ENCODE data around the gene MRTO4.
"Not testable (repeated sequence)": the region's sequence is repeated elsewhere in the genome, so short reads cannot be mapped to it uniquely, and the experiment has no call there.

The MRTO4 gene

DNA sequence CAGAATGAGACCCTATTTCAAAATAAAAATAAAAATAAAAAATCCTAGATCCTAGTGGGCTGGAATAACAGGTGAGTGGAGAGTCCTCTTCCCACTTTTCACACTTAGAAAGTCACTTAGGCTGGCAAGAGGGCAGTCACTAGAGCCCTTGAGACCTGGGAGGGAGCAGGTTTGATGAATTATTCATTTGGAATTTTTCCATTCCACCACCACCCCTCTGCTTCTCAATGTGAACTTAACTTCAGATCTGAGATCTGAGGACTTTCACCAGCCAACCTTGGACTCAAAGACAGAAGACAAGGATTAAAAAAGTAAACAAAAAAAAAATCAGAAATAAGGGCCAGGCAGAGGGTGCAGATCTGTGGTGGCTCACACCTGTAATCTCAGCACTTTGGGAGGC lies 20.5 kb downstream of the MRTO4 start:
- H3K4me3 Mint-ChIP-seq: no peak overlapping the region
- no peak for DNase-seq
- H3K4me1 Mint-ChIP-seq (ENCODE audit: low read depth): peaks cover 5% of the 10 kb centered on the region
- H3K27me3 Mint-ChIP-seq: peaks cover 30% of the 10 kb centered on the region
- H3K27ac Mint-ChIP-seq: no peak overlapping the region
- H3K9me3 Mint-ChIP-seq: no peaks in the 10 kb centered on the region
- peaks cover 6% of the 10 kb centered on the region for H3K36me3 Mint-ChIP-seq (ENCODE audit: low read depth)

DNA sequence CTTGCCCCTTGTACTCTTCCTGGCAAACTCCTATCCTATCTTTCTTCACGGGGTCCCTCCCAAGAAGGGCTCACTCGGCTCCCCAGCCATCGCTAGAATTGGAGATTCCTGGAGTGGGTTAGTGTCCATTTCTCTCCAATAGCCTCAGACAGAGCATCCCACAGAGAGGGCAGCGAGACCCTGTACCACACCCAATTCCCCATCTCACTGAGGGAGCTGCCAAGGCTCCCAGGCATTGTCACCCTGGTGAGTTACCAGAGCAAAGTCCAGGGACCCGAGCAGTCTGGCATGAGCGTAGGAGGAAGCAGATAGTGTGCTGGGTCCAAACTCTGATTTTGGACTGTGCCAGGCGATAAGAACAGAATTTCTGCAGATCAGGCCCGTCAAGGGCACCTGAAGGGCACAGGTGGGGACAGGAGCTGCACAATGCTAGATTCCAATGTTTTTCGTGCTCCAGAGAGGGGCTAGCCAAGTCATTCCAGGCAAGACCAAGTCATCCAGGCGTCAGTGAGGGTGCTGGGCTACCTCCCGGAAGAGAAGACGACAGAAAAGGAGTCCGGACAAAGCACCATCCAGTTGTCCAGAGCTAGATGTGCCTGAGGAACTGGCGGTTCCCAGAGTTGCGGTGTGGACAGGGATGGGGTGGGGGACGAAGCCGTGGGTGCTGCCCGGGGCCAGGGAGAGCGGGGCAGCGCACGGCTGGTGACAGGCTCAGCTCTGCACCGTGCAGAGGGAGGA lies 21.7 kb downstream of the MRTO4 start:
- Mint-ChIP-seq H3K36me3 (ENCODE audit: low read depth) (peaks cover 6% of the 10 kb centered on the region), H3K27ac (no peak overlapping the region), H3K27me3 (peaks cover 30% of the 10 kb centered on the region), H3K9me3 (no peaks in the 10 kb centered on the region), H3K4me1 (ENCODE audit: low read depth) (peaks cover 5% of the 10 kb centered on the region), H3K4me3 (no peak overlapping the region)
- no peak for DNase-seq

DNA sequence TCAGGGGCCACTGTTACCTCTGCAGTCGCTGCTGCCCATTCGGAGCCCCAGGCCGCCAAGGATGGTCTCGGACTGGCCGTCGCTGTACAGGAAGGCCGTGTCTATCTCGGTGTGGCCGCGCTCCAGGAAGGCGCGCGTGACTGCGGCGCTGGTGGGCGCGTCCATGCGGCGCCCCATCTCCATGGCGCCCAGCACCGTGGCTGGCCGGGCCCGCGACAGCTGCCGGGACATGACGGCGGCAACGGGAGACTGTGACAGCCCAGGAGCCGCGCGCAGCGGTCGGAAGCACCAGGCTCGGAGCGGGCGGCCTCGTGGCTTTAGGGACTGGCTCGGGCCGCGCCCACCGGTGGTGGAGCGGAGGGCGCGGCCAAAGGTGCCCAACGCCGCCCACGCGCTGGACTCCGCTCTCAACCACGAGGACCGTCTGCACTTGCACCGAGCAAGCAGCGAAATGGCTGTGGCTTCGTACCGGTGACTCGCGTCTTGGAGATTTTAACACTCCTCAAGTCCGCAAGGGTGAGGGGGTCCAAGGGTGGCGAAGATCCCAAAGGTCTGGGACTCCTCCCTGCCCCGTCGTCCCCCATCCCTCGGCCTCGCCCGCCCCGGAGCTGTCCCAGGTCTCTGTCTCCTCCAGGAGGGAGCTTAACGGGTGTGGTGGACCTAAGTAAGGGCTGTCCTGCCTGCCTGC lies 22.4 kb downstream of the MRTO4 start:
- not testable (repeated sequence) for H3K4me1 Mint-ChIP-seq (ENCODE audit: low read depth)

DNA sequence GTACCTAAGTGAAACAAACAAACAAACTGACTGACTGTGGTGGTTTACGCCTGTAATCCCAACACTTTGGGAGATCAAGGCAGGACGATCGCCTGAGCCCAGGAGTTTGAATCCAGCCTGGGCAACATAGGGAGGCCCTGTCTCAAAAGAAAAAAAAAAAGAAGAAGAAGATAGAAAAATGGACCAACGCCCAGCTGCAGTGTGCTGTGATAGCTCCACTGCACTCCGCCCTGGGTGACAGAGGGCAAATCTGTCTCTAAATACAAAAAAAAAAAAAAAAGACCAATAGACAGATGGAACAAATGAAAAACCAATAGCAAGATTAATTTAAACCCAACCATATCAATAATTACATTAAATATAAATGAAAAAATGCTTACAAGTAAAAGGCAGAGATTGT lies 23.0 kb downstream of the MRTO4 start:
- Mint-ChIP-seq H3K4me3 (no peak overlapping the region), H3K27me3 (peaks cover 30% of the 10 kb centered on the region), H3K27ac (no peak overlapping the region), H3K36me3 (ENCODE audit: low read depth) (peaks cover 6% of the 10 kb centered on the region), H3K9me3 (no peaks in the 10 kb centered on the region), H3K4me1 (ENCODE audit: low read depth) (peaks cover 5% of the 10 kb centered on the region)
- DNase-seq: no peak

More for the DNA sequence above, 22.4 kb downstream of the MRTO4 start:
- not testable (repeated sequence) for H3K27ac Mint-ChIP-seq; H3K4me3 Mint-ChIP-seq; DNase-seq; H3K36me3 Mint-ChIP-seq (ENCODE audit: low read depth); H3K9me3 Mint-ChIP-seq
- peaks cover 30% of the 10 kb centered on the region for H3K27me3 Mint-ChIP-seq

DNA sequence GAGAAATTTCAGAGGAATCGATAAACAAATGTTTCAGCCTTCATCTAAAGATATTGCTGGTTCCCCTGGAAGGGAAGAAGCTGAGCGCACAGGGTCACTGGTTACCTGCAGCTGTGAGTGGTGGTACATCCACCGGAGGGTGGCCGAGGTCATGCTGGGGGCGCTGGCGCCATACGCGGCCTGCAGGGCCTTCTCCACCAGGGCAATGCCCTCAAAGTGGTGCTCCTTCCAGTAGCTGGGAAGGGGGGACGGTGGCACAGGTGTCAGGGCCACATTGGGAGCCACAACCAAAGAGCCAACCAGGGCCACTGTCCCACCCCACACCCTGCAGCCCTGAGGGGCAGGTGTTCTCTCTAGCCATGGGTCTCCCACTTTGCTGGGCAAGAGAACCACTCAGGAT lies 32.3 kb downstream of the MRTO4 start:
- H3K36me3 Mint-ChIP-seq (ENCODE audit: low read depth): no peaks in the 10 kb centered on the region
- no peak for DNase-seq
- no peaks in the 10 kb centered on the region for H3K9me3 Mint-ChIP-seq
- H3K27ac Mint-ChIP-seq: no peak overlapping the region
- no peak overlapping the region for H3K4me3 Mint-ChIP-seq
- peaks cover 12% of the 10 kb centered on the region for H3K27me3 Mint-ChIP-seq
- peaks cover 3% of the 10 kb centered on the region for H3K4me1 Mint-ChIP-seq (ENCODE audit: low read depth)

DNA sequence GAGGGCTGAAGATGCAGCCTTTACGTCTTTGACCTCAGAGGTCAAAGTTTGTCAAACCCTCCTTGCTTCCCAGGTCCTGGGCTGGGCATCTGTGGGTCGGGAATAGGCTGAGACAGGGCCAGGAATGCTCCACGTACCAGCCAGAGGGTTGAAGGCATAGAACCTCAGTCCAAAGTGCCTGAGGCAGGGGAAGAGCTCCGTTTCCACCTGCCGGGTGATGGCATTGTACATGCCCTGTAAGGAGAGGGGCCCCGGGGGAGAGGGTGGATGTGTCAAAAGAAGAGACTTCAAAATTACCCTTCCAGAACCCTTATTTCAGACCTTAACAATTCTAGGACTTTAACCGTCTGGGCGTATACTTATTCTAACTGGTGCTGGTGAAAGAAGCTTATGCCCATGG lies 33.3 kb downstream of the MRTO4 start:
- DNase-seq: no peak
- Mint-ChIP-seq H3K9me3 (no peaks in the 10 kb centered on the region), H3K4me1 (ENCODE audit: low read depth) (peaks cover 6% of the 10 kb centered on the region), H3K27me3 (peaks cover 21% of the 10 kb centered on the region), H3K4me3 (no peak overlapping the region), H3K27ac (no peak overlapping the region), H3K36me3 (ENCODE audit: low read depth) (no peaks in the 10 kb centered on the region)

DNA sequence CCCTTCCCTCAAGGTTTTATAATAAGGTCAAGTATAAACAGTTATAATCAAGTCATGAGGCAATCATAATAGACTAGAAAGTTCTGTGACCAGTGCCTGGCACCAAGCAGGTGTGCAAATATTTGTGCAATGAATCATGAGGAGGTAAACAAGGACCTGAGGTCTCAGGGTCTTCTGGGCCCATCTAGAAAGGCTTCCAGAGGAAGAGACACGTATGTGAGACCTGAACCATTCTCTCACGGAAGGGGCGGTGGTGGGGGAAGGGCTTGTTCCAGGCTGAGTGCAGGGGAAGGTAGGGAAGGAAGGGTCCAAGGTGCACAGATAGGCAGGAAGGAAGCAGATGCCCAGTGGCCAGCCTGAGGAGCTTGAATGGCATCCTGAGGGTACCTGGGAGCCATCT lies 33.8 kb downstream of the MRTO4 start:
- H3K27ac Mint-ChIP-seq; H3K9me3 Mint-ChIP-seq; H3K4me1 Mint-ChIP-seq (ENCODE audit: low read depth); H3K4me3 Mint-ChIP-seq; H3K36me3 Mint-ChIP-seq (ENCODE audit: low read depth); DNase-seq: not testable (repeated sequence)
- H3K27me3 Mint-ChIP-seq: peaks cover 21% of the 10 kb centered on the region

DNA sequence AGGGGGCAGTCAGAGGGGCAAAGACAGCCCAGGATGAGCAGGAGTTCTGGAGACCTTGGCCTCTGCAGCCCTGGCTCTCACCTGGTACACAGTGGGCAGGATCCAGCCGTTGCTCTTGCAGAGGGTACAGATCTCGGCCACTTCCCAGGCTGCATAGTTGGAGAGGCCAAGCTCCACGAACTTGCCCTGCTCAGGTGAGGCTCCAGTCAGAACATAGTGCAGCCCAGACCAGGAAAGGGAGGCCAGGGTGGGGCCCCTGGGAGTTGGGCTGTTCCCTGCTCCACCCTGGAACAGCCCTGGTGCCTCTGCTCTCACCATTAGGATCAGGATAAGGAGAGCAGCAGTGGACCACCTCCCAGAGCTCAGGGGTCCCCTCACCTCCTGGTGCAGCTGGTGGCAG lies 34.2 kb downstream of the MRTO4 start:
- H3K27me3 Mint-ChIP-seq: peaks cover 21% of the 10 kb centered on the region
- DNase-seq; H3K9me3 Mint-ChIP-seq; H3K4me1 Mint-ChIP-seq (ENCODE audit: low read depth); H3K27ac Mint-ChIP-seq; H3K4me3 Mint-ChIP-seq; H3K36me3 Mint-ChIP-seq (ENCODE audit: low read depth): not testable (repeated sequence)

DNA sequence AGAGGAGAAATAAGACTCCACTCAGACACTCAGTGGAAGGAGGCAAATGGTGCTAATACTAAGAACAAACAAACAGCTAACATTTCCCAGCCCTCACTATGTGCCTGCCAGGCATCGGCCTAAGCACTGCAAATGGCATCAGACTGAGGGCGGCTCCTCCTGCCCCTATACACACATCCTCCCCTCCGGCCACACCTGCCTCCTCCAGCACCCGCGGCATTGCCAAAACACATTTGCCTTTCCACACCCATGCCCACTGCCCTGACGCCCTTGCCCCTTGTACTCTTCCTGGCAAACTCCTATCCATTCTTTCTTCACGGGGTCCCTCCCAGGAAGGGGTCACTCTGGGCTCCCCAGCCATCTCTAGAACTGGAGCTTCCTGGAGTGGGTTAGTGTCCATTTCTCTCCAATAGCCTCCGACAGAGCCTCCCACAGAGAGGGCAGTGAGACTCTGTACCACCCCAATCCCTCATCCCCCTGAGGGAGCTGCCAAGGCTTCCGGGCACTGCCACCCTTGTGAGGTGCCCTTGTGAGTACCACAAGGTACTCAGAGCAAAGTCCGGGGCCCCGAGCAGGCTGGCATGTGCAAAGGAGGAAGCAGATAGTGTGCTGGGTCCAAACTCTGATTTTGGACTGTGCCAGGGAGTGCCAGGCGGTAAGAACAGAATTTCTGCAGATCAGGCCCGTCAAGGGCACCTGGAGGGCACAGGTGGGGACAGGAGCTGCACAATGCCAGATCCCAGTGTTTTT lies 36.0 kb downstream of the MRTO4 start:
- no peaks in the 10 kb centered on the region for H3K9me3 Mint-ChIP-seq
- H3K4me3 Mint-ChIP-seq: peak overlapping the region; percentile 53
- H3K4me1 Mint-ChIP-seq (ENCODE audit: low read depth): peaks cover 6% of the 10 kb centered on the region
- H3K27ac Mint-ChIP-seq: no peak overlapping the region
- H3K27me3 Mint-ChIP-seq: peaks cover 21% of the 10 kb centered on the region
- peaks cover 4% of the 10 kb centered on the region for H3K36me3 Mint-ChIP-seq (ENCODE audit: low read depth)
- DNase-seq: no peak

DNA sequence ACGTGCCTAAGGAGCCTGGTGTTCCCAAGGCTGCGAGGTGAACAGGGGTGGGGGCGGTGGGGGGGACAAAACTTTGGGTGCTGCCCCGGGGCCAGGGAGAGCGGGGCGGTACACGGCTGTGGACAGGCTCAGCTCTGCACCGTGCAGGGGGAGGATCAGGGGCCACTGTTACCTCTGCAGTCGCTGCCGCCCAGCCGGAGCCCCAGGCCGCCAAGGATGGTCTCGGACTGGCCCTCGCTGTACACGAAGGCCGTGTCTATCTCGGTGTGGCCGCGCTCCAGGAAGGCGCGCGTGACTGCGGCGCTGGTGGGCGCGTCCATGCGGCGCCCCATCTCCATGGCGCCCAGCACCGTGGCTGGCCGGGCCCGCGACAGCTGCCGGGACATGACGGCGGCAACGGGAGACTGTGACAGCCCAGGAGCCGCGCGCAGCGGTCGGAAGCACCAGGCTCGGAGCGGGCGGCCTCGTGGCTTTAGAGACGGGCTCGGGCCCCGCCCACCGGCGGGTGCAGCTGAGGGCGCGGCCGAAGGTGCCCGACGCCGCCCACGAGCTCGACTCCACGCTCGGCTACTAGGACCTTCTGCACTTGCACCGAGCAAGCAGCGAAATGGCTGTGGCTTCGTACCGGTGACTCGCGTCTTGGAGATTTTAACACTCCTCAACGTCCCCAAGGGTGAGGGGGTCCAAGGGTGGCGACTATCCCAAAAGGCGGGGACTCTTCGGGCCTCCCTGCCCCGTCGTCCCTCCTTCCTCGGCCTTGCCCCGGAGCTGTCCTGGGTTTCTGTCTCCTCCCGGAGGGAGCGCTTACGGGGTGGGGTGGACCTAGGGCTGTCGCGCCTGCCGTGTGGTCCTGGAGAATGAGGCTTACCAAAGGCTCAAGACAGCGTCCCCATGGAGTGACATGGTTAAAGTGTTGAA lies 37.0 kb downstream of the MRTO4 start, which contains the start of gene AKR7A3:
AKR7A3 (minus strand) TSS at position 447 of the 918 bp plus-strand sequence; CDS start at position 386, 61 bp downstream.
- H3K27ac Mint-ChIP-seq; H3K9me3 Mint-ChIP-seq; H3K4me1 Mint-ChIP-seq (ENCODE audit: low read depth); H3K36me3 Mint-ChIP-seq (ENCODE audit: low read depth): not testable (repeated sequence)
- Mint-ChIP-seq H3K4me3 (peak within 1 kb of the TSS; percentile 55), H3K27me3 (peaks cover 21% of the 10 kb centered on the region)
- peak; percentile 74 for DNase-seq

DNA sequence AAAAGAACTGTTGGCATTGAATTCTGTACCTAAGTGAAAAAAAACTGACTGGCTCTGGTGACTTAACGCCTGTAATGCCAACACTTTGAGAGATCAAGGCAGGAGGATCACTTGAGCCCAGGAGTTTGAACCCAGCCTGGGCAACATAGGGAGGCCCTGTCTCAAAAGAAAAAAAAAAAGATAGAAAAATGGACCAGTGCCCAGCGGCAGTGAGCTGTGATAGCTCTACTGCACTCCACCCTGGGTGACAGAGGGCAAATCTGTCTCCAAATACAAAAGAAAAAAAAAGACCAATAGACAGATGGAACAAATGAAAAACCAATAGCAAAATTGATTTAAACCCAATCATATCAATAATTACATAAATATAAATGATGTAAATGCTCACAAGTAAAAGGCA lies 37.6 kb downstream of the MRTO4 start:
- H3K4me1 Mint-ChIP-seq (ENCODE audit: low read depth): peaks cover 6% of the 10 kb centered on the region
- peaks cover 6% of the 10 kb centered on the region for H3K9me3 Mint-ChIP-seq
- H3K27ac Mint-ChIP-seq: no peak overlapping the region
- H3K36me3 Mint-ChIP-seq (ENCODE audit: low read depth): peaks cover 9% of the 10 kb centered on the region
- H3K27me3 Mint-ChIP-seq: peaks cover 21% of the 10 kb centered on the region
- DNase-seq: no peak
- H3K4me3 Mint-ChIP-seq: peak overlapping the region; percentile 55

DNA sequence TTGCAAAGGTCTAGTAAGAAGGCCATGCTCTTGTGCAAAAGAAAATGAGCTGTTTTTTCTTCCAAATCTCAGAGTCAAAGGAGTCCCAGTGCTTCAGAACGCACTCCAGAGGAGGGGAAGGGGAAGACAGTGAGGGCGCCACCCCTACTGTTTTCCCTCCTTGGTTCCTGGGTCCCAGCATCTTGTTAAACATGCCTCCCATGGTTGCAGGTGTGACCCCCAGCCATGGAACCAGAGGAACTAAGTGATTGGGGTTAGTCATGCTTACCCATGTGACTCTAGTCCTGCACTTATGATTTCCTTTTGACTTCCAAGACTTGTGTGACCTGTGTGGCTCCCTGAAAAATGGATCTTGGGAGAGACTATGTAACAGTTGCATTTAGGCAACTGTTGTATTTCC lies 43.0 kb downstream of the MRTO4 start:
- peaks cover 32% of the 10 kb centered on the region for H3K36me3 Mint-ChIP-seq (ENCODE audit: low read depth)
- H3K9me3 Mint-ChIP-seq: peaks cover 23% of the 10 kb centered on the region
- no peak for DNase-seq
- H3K27ac Mint-ChIP-seq: no peak overlapping the region
- peaks cover 3% of the 10 kb centered on the region for H3K27me3 Mint-ChIP-seq
- H3K4me3 Mint-ChIP-seq: no peak overlapping the region
- H3K4me1 Mint-ChIP-seq (ENCODE audit: low read depth): no peaks in the 10 kb centered on the region

DNA sequence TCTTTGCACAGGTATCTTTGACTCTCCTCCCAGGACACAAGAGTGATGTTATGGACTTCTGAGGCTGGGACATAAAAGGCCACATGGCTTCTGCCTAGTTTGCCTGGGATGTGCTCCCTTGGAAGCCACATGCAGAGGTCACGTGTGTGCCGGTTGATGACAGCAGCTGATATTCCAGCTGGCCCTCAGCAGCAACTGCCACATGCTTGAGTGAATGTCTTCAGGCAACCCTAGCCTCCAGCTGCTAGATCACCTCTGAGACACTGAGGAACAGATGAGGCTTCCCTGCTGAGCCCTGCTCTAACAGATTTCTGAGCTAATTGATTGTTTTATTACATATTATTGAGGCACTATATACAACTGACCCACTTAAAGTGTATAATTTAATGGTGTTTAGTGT lies 48.6 kb downstream of the MRTO4 start:
- Mint-ChIP-seq H3K36me3 (ENCODE audit: low read depth) (peaks cover 52% of the 10 kb centered on the region), H3K27me3 (no peaks in the 10 kb centered on the region), H3K4me3 (no peak overlapping the region), H3K9me3 (peaks cover 8% of the 10 kb centered on the region), H3K27ac (no peak overlapping the region), H3K4me1 (ENCODE audit: low read depth) (no peaks in the 10 kb centered on the region)
- DNase-seq: no peak

DNA sequence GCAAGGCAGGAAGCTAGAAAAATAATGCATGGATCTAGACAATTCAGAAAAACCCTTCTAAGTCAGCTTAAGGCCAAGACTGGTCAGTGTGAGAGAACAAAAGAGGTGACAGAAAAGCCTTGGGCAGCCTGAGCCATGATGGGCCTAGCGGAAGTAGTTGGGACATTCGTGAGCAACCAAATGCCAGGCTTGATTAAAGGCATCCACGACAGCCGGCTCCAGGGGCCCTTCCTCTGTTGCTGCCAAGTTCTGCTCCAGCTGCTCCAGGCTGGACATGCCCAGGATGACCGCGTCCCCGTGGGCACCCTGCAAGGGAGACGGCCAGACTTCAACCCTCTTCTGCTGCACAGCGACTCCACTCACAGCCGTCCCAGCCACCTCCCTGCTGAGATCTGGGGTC lies 52.5 kb downstream of the MRTO4 start:
- not testable (repeated sequence) for H3K27ac Mint-ChIP-seq; H3K4me3 Mint-ChIP-seq; H3K4me1 Mint-ChIP-seq (ENCODE audit: low read depth); H3K9me3 Mint-ChIP-seq; H3K27me3 Mint-ChIP-seq; DNase-seq
- H3K36me3 Mint-ChIP-seq (ENCODE audit: low read depth): peaks cover 75% of the 10 kb centered on the region
